HL-60/S4 treated with retinoic acid at 250 ng/mL for 4 days and 3 days (cell line): ENCODE results near the gene MTFP1.

Experiments used
- in situ Hi-C: fragments of 300-500 bp; cut with MboI; formaldehyde crosslinking; loops from 2 replicates; pipeline ENCODE4 v1.7.0; 2022; ENCODE audit warnings: low sequenced_read_pairs

MTFP1 gene

GRCh38 chr22:30425616-30426387 lies at the start of gene MTFP1:
TSS of gene MTFP1 (plus strand) at chr22:30425768. CDS start at chr22:30425880, 112 bp downstream.
- in situ Hi-C loops, result no loop called here

- in situ Hi-C loops, result loop anchor here (25.0 kb wide), 1 partner anchor 268 kb away; no protein-coding TSS in a partner anchor
Observed at GRCh38 chr22:30380011-30380410, 45.6 kb upstream of the MTFP1 start.

DNA sequence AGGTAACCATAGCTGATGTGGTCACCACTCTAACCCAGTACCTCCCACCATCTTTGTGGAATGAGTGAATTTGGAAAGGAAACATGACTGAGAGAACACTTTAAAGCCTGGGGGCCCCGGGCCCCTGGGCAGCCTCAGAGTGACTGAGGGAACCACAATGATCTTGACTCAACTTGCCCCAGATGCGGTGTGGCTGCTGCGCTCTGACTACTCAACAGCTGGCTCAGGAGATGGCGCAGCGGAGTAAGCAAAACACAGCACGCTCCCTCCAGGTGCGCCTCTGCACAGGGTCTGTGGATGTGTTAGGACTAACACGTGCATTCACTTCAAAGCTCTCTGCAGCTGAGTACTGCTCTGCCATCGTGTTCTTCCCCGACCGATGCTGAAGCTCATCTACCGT lies 44.3 kb upstream of the MTFP1 start:
- in situ Hi-C loops, result loop anchor here (25.0 kb wide), 1 partner anchor 269 kb away; no protein-coding TSS in a partner anchor

- in situ Hi-C loops, result loop anchor here (25.0 kb wide), 1 partner anchor 270 kb away; no protein-coding TSS in a partner anchor
Observed at GRCh38 chr22:30382340-30382739, 43.2 kb upstream of the MTFP1 start.

DNA sequence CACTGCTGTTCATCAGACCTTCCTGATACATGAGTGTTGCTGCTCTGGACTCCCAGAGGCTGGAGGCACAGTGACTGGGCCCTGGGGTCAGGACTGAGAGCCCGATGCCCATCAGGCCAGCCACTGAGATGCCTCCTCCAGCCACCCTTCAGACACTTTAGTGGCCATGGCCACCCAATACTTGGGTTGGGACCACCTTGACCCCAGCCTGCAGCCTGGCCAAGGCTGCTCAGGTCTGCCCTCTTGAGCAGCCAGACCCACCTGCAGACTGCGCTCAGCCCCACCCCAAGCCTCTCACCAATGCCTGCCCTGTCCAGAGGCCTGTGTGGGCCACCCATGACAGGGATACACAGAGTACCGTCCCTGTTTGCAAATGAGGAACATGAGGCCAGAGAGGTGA lies 42.5 kb upstream of the MTFP1 start:
- in situ Hi-C loops, result loop anchor here (25.0 kb wide), 1 partner anchor 271 kb away; no protein-coding TSS in a partner anchor

DNA sequence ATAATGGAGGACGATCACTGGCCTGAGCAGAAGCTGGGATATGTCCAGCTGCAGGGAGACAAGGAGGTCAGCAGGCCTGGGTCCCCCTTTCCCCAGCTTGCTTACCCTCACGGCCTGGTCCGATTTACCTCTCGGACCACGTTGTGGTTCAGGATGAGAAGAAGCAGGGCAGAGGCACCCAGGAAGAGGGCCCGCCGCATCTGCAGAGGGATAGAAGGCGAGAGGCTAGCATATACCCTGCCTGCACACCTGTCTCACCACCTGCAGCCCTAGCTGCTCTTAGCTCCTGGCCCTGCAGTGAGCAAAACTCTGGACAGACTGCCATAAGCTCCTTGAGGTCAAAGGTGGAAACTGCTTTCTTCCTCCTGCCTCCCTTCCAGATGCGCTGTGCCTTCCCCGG lies 39.6 kb upstream of the MTFP1 start:
- in situ Hi-C loops, result loop anchor here (25.0 kb wide), 1 partner anchor 274 kb away; no protein-coding TSS in a partner anchor

- in situ Hi-C loops, result loop anchor here (25.0 kb wide), 1 partner anchor 274 kb away; no protein-coding TSS in a partner anchor
Observed at GRCh38 chr22:30386608-30386959, 39.0 kb upstream of the MTFP1 start.

DNA sequence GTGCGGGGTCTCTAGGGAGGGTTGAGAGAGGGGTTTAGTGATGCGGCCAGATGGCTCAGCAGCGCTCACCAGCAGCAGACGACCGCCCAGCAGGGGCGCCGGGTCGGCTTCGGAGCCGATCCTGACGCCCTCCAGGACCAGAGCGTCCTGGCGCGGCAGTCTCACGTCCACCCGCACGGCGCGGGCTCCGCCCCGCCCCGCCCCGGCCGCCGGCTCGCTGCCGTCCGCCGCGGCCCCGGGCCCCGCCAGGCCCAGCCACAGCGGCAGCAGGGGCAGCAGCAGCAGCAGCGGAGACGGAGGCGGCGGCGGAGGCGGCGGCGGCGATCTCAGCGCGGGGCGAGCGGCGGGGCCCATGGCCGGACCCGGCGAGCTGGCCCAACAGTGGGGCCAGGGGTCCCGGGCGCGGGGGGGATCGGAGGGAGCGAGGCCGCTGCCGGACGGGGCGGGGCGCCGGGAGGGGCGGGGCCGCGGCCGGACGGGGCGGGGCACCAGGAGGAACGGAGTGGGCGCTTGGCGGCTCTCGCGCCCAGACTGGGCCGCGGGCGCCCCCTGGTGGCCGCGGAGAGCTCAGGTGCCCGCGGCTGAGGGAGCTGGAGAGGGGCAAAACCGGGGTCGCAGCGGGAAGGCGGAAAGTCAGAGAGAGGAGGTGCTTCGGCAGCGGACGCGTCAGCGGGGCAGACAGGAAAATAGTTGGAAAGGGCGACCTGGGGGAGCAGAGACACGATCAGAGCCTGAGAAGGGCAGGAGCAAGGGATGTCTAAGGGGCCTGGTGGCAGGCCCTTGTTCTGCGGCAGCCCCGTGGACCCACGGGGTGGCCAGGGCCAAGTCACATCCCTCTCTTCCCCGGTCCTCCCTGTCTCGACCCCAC lies 38.4 kb upstream of the MTFP1 start, which contains the start of gene RNF215:
Gene RNF215, minus strand, starts transcription at position 452 of the 868 bp plus-strand sequence. Its CDS starts 98 bp downstream, at position 354.
- in situ Hi-C loops, result loop anchor here (25.0 kb wide), 1 partner anchor 275 kb away; no protein-coding TSS in a partner anchor

GRCh38 chr22:30390974-30391691 lies 34.4 kb upstream of the MTFP1 start:
- in situ Hi-C loops, result loop anchor here (25.0 kb wide), 1 partner anchor 279 kb away; no protein-coding TSS in a partner anchor

DNA sequence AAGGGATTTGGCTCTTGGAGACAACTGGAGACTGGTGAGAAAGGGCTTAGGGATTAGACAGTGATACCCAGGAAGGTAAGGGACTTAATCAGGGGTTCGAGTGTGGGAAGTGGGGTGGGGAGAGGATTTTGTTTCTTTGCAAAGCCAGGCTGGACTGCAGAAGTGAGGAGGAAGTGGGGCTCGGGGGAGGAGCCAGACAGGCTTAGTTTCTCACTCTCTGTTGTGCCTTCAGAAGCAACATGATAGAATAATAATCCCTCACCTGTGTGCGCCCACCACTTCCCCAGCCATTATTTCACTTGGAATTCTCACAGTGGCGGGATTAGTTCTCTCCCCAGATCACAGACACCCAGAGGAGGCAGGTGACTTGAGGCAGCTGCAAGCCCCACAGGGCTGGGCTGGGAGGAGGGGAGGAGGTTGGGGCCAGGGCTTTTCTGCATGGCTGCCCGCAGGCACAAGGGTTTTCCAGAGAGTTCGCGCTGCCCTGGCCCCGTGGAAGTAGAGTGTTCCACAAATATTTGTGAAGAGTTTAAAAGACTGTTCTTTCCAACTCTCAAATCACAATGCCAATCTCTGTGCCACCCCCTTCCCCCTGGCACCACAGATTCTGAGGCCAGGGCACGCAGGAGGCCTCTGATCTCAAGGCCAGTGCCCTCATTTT lies 32.8 kb upstream of the MTFP1 start:
- in situ Hi-C loops, result loop anchor here (25.0 kb wide), 1 partner anchor 280 kb away; no protein-coding TSS in a partner anchor

- in situ Hi-C loops, result loop anchor here (25.0 kb wide), 1 partner anchor 281 kb away; no protein-coding TSS in a partner anchor
Observed at GRCh38 chr22:30393322-30393680, 32.3 kb upstream of the MTFP1 start.

GRCh38 chr22:30393885-30394284 lies 31.7 kb upstream of the MTFP1 start:
- in situ Hi-C loops, result loop anchor here (25.0 kb wide), 1 partner anchor 282 kb away; no protein-coding TSS in a partner anchor

DNA sequence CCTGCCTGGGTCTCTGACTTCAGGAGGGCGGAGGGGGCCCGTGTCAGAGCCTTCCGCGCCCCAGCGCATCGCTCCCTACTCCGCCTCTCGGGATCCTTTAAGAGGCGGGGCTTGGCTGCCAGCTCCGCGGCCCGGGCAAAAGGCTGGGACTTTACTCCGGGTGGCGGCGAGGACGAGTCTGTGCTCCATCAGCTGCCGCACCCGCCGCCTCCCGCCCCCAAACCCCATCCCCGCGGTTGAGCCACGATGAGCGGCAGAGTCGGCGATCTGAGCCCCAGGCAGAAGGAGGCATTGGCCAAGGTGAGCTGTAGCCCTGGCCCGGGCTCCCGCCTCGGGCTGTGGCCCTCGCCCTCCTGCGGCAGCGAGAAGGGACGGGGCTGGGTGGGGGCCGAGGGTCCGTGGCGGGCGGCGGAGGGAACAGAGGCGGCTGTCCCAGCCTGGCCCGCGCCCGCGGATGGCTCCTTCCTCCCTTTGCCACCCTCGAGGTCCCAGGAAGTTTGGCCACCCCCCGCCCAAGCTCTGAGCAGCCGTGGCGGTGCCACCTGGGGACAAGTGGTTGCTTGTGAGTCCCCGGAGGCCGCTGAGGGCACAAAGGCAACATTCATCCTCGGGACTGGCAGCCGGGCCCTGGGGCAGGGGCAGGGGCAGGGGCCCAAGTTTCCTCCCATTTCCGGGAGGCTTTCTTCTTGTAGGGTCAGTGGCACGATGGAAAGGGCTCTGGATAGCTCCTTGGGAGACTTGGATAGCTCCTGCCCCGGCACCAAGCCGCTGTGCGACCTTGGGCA lies 28.5 kb upstream of the MTFP1 start, which contains the start of gene SEC14L2:
Gene SEC14L2, plus strand, starts transcription at position 148 of the 785 bp plus-strand sequence. Its CDS starts 99 bp downstream, at position 247.
- in situ Hi-C loops, result loop anchor here (25.0 kb wide), 1 partner anchor 285 kb away; no protein-coding TSS in a partner anchor

DNA sequence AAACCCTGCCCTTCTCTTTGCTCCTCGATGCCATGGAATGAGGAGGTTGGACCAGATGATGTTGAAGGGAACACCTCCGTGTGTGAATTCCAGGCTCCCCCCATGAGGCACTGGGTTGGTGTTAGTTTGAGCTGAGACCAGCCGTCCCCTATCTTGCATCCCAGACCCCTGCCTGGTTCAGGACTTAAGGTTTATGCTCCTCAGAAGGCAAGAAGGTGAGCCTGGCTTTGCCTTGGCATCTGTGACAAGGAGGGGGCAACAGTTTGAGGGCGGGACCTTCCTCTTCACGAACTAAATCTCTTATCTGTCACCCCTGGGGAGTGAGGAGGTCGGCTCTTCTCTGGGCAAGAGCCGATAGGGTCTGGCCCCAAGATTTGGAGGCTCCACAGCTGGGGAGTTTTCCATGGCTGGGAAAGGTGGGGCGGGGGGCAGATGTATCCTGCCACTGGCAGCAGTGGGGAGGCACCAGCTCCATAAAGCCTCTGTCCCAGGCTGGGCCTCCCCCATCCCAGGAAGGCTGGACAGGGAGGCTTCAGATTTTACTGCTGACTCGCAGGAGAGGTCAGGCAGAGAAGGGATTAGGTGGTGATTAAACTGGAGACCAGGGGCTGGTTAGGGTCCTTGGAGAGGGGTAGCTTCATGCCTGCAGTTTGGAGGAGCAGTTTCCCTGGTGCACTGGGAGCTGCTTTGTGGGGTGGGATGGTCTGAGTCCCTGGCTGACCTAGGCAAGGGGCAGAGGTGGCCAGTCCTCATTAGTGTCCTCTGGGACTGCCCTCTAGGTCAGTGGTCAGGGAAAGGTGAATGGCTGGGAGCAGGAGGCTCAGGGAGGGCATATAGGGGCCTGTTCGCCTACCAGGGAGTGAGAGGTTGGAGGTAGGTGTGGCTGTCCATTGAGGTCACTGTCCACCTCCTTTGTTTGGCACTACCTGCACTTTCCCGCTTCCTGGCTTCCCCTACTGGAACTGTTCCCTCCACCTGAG lies 27.6 kb upstream of the MTFP1 start:
- in situ Hi-C loops, result loop anchor here (25.0 kb wide), 1 partner anchor 286 kb away; no protein-coding TSS in a partner anchor

DNA sequence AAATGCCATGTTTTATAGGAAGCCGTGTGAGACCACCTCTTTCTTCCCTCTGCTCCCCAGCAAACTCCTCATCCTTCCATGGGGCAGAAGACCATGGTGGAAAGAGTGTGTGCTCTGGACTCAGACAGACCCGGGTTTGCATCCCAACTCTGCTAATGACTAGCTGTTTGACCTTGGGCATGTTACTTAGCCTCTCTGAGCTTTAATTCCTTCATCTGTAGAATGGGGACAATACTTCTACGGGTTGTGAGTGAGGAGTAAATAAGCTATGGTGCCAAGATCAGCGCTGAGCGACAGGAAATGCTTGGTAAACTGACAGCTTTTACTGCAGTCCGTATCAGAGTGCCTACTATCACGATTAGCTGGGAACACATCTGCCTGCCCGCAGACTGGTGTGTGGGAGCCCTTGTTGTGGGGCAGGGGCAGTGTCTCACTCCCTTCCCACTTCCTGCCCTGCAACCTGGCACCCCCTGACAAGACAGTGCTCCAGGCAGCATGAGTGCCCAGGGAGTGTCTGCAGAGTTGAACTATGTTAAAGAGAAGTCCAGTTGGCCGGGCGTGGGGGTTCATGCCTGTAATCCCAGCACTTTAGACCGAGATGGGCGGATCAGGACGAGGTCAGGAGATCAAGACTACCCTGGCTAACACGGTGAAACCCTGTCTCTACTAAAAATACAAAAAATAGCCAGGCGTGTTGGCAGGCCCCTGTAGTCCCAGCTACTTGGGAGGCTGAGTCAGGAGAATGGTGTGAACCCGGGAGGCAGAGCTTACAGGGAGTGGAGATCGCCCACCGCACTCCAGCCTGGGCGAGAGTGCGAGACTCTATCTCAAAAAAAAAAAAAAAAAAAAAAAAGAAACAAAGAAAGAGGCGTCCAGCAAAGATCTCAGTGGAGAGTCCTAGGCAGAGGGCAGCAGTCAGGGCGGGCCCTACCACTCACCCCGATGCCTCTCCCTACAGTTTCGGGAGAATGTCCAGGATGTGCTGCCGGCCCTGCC lies 26.6 kb upstream of the MTFP1 start:
- in situ Hi-C loops, result loop anchor here (25.0 kb wide), 1 partner anchor 287 kb away; no protein-coding TSS in a partner anchor

DNA sequence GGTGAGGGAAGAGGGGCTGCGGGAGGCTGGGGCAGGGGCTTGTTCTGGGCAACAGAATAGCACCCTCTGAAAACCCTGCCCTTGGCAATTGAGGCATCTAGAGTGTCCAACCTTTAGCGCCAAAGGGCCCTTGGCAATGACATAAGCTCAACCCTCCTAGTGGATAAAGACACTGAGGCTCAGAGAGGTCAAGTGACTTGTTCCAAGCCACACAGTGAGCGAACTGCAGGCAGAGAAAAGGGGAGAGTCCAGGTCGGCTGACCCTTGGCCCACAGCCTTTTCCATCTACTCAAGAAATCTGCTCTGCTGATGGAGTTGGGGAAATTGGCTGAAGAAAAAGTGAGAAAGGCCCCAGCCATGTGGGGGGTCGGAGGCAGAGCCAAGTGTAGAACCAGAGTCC lies 25.9 kb upstream of the MTFP1 start:
- in situ Hi-C loops, result loop anchor here (25.0 kb wide), 1 partner anchor 287 kb away; no protein-coding TSS in a partner anchor
